Heart left ventricle (tissue), 13 donors: ENCODE data around the gene SEC14L5.

Experiments
- POLR2A ChIP-seq, 2 donors: fragments of 450-650 bp; IDR thresholded peaks; one replicate each; pipeline ENCODE4 v1.6.1; 2017; ENCODE audit warnings: antibody characterized with exemption in 2 of 2, mild to moderate bottlenecking in 2 of 2, moderate library complexity in 2 of 2
- TF ChIP-seq, protein P1 (sequence below), 12 donors: fragments of 200-600 bp; sonication (generic) in 4 of 12; IDR thresholded peaks; one replicate each; pipeline versions ENCODE4 v1.5.0 to v1.8.0; 2018 to 2022; ENCODE audit warnings: antibody characterized with exemption in 12 of 12, mild to moderate bottlenecking in 5 of 12
- donor health status: ischemic (EF 13 %, LVEDD 7.1; RV severe dilation, severe dysfunction).
- donor health status: DM: no; HTN: yes; CAD: no.
- donor health status: DM: no; HTN: no; CAD: no.
- donor health status: ischemic (EF 25% LVEDD 6.9; RV normal size, moderate dysfunction).
- donor health status: ischemic (EF 25% LVEDD 5.7; RV mildly dilated, moderate dysfunction).
- donor health status: ischemic (EF 35%, LVEDD 5.7; RV mildly dilated, moderate dysfunction).
- donor health status: nonischemic (EF 11% LVEDD 7.7; RV severe dilation, severe dysfunction).
- donor health status: DM: yes; HTN: yes; CAD: no.
- donor health status: PGD.
- donor health status: ischemic (EF 29% LVEDD 5.4; RV normal size, mild dysfunction).
- donor health status: nonischemic (EF 23%, LVEDD 6.1; RV moderate dilation, normal function).

DNA sequence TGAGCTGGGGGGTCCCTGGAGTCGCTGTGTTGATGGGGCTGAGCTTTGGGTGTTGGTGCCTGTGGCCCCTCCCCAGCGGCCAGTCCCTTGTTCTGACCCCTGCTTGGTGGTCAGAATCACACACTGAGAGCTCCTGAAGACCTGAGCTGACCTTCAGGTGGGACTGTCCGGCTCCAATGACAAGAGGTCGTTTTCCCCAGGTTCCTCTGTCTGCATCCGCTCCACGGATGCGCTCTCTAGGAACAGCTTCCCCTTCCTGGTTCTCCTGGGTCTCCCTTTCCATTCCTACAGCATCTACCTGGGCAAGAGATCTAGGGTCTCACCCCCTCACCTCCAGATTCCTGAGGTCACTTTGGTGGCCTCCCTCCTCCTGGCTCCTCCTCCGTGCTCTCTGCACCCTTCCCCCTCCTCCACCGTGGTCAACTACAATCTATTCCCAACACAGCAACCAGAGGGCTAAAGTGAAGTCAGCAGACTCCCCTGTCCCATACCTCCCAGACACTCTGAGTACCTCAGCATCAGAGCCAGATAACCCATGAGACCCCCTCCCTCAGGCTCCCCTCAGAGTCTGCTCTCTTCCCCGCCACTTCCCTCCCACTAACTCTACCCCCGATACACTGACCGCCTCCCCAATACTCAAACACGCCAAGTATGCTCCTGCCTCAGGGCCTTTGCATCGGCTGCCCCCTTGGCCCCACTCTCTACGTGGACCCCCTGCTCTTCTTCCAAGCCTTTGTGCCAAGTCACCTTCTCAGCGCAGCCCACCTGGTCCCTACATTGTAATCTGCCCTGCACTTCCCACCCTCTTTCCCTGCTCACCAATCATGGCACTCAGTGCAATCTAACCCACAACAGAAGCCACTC, 9.0 kb upstream of the SEC14L5 start:
- TF ChIP-seq, protein P1, sequence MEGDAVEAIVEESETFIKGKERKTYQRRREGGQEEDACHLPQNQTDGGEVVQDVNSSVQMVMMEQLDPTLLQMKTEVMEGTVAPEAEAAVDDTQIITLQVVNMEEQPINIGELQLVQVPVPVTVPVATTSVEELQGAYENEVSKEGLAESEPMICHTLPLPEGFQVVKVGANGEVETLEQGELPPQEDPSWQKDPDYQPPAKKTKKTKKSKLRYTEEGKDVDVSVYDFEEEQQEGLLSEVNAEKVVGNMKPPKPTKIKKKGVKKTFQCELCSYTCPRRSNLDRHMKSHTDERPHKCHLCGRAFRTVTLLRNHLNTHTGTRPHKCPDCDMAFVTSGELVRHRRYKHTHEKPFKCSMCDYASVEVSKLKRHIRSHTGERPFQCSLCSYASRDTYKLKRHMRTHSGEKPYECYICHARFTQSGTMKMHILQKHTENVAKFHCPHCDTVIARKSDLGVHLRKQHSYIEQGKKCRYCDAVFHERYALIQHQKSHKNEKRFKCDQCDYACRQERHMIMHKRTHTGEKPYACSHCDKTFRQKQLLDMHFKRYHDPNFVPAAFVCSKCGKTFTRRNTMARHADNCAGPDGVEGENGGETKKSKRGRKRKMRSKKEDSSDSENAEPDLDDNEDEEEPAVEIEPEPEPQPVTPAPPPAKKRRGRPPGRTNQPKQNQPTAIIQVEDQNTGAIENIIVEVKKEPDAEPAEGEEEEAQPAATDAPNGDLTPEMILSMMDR (IDR thresholded peaks at IDR 0.05) = no peak
- no peak for TF ChIP-seq POLR2A (IDR thresholded peaks at IDR 0.05)
